ENCODE results near the gene CDK18. TPM values are rescaled to one million over a fixed set of nuclear protein-coding genes. Genes with fewer than 3 reads are reported as not detected.
A peak's percentile ranks its signal among the peaks of the same experiment; 100 is the strongest.
"Not testable (repeated sequence)": the region's sequence is repeated elsewhere in the genome, so short reads cannot be mapped to it uniquely, and the experiment has no call there.

CDK18 gene
- total RNA-seq, 2 experiments from 2014 or later, result 3.6 to 4.1 TPM

- not testable (repeated sequence) for H3K4me3 Mint-ChIP-seq; H3K9me3 Mint-ChIP-seq; DNase-seq; H3K27ac Mint-ChIP-seq; H3K36me3 Mint-ChIP-seq (ENCODE audit: low read depth)
- peaks cover 24% of the 10 kb centered on the region for H3K4me1 Mint-ChIP-seq (ENCODE audit: low read depth)
- intact Hi-C loops (cut with micrococcal nuclease), result loop anchor here (5.0 kb wide), 1 partner anchor 210 kb away; no protein-coding TSS in a partner anchor
- CTCF ChIA-PET, result interaction anchor here (0.9 to 9.0 kb wide), 7 partner anchors 41 to 176 kb away, joined by 3 to 130 read pairs (median 8); no protein-coding TSS in a partner anchor
- peaks cover 52% of the 10 kb centered on the region for H3K27me3 Mint-ChIP-seq (ENCODE audit: low read depth)
These were observed 21.9 kb upstream of the CDK18 start for GRCh38 chr1:205482587-205482986.

DNA sequence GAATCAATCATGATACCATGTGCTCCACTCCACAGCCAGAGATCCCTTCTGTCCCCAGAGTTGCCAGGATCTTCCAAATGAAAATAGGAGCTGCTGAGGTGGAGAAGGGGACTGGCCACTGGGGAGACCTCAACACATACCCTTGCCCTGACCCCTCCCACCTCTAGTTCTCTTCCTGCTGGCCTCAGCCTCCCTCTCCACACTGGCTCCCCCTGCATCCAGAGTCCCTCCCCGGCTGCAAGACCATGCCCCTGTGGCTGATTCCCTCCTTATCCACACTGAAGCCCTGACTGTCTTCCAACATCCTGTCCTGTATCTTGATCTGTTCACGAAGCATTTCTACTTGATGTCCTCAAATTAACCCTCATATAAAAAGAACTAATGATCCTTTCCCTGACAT is 21.1 kb upstream of the CDK18 start:
- Mint-ChIP-seq H3K9me3 (no peaks in the 10 kb centered on the region), H3K4me3 (no peak overlapping the region), H3K27ac (no peak overlapping the region)

GRCh38 chr1:205484985-205485967 is 19.2 kb upstream of the CDK18 start:
- no peak overlapping the region for H3K27ac Mint-ChIP-seq
- intact Hi-C loops (cut with micrococcal nuclease), result loop anchor here (1.0 to 5.0 kb wide), 5 partner anchors 26 to 213 kb away; no protein-coding TSS in a partner anchor
- no peaks in the 10 kb centered on the region for H3K9me3 Mint-ChIP-seq
- H3K36me3 Mint-ChIP-seq (ENCODE audit: low read depth), result no peaks in the 10 kb centered on the region
- H3K27me3 Mint-ChIP-seq (ENCODE audit: low read depth), result peaks cover 58% of the 10 kb centered on the region
- peaks cover 15% of the 10 kb centered on the region for H3K4me1 Mint-ChIP-seq (ENCODE audit: low read depth)
- no peak overlapping the region for H3K4me3 Mint-ChIP-seq
- CTCF ChIA-PET, result interaction anchor here (0.6 to 9.0 kb wide), 58 partner anchors 8 to 956 kb away, joined by 3 to 221 read pairs (median 4); partner anchors contain the start of gene LEMD1
- DNase-seq, result peak; percentile 79

More for the DNA sequence above, 21.1 kb upstream of the CDK18 start:
- intact Hi-C loops (cut with micrococcal nuclease), result loop anchor here (5.0 kb wide), 1 partner anchor 211 kb away; no protein-coding TSS in a partner anchor
- CTCF ChIA-PET, result interaction anchor here (2.3 to 9.0 kb wide), 4 partner anchors 40 to 129 kb away, joined by 10 to 221 read pairs (median 108); no protein-coding TSS in a partner anchor
- no peak for DNase-seq
- H3K27me3 Mint-ChIP-seq (ENCODE audit: low read depth), result peaks cover 59% of the 10 kb centered on the region
- H3K4me1 Mint-ChIP-seq (ENCODE audit: low read depth), result peaks cover 24% of the 10 kb centered on the region
- no peaks in the 10 kb centered on the region for H3K36me3 Mint-ChIP-seq (ENCODE audit: low read depth)

DNA sequence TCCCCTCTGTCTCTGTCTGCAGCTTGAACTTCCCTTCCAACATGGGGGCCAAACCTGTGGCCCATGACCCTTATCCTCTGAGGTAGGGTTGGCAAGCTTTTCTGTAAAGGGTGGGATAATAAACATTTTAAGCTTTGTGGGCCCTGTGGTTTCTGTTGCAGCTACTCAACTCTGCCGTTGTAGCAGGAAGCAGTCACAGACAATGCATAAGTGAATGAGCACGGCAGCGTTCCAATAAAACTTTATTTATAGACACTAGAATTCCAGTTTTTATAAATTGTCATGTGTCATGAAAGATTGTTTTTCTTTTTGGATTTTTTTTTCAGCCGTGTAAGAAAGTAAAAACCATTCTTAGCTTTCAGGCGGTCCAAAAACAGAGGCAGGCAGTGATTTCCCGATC is 18.2 kb upstream of the CDK18 start:
- Mint-ChIP-seq H3K36me3 (ENCODE audit: low read depth) (no peaks in the 10 kb centered on the region), H3K9me3 (no peaks in the 10 kb centered on the region), H3K4me1 (ENCODE audit: low read depth) (peaks cover 6% of the 10 kb centered on the region), H3K27me3 (ENCODE audit: low read depth) (peaks cover 60% of the 10 kb centered on the region), H3K27ac (no peak overlapping the region), H3K4me3 (no peak overlapping the region)
- CTCF ChIA-PET, result interaction anchor here (0.6 to 9.0 kb wide), 38 partner anchors 8 to 955 kb away, joined by 3 to 221 read pairs (median 6); partner anchors contain the start of gene LEMD1
- intact Hi-C loops (cut with micrococcal nuclease), result no loop called here
- DNase-seq, result no peak

- intact Hi-C loops (cut with micrococcal nuclease), result loop anchor here (1.0 kb wide), 2 partner anchors 36 to 169 kb away; no protein-coding TSS in a partner anchor
- peaks cover 51% of the 10 kb centered on the region for H3K27me3 Mint-ChIP-seq (ENCODE audit: low read depth)
- CTCF ChIA-PET, result interaction anchor here (0.6 to 9.0 kb wide), 35 partner anchors 11 to 260 kb away, joined by 3 to 221 read pairs (median 4); partner anchors contain the start of gene ELK4
- H3K36me3 Mint-ChIP-seq (ENCODE audit: low read depth), result no peaks in the 10 kb centered on the region
- peaks cover 1% of the 10 kb centered on the region for H3K4me1 Mint-ChIP-seq (ENCODE audit: low read depth)
- peak overlapping the region; percentile 21 for H3K27ac Mint-ChIP-seq
- no peak overlapping the region for H3K4me3 Mint-ChIP-seq
- no peaks in the 10 kb centered on the region for H3K9me3 Mint-ChIP-seq
- peak; percentile 60 for DNase-seq
These were observed 16.3 kb upstream of the CDK18 start for GRCh38 chr1:205488074-205488723.

GRCh38 chr1:205491794-205492193 is 12.7 kb upstream of the CDK18 start:
- no peak overlapping the region for H3K4me3 Mint-ChIP-seq
- intact Hi-C loops (cut with micrococcal nuclease), result no loop called here
- H3K27ac Mint-ChIP-seq, result no peak overlapping the region
- no peaks in the 10 kb centered on the region for H3K4me1 Mint-ChIP-seq (ENCODE audit: low read depth)
- peaks cover 38% of the 10 kb centered on the region for H3K27me3 Mint-ChIP-seq (ENCODE audit: low read depth)
- no peaks in the 10 kb centered on the region for H3K36me3 Mint-ChIP-seq (ENCODE audit: low read depth)
- no peaks in the 10 kb centered on the region for H3K9me3 Mint-ChIP-seq
- no peak for DNase-seq
- CTCF ChIA-PET, result interaction anchor here (0.9 to 3.2 kb wide), 7 partner anchors 10 to 156 kb away, joined by 3 to 25 read pairs (median 4); no protein-coding TSS in a partner anchor

DNA sequence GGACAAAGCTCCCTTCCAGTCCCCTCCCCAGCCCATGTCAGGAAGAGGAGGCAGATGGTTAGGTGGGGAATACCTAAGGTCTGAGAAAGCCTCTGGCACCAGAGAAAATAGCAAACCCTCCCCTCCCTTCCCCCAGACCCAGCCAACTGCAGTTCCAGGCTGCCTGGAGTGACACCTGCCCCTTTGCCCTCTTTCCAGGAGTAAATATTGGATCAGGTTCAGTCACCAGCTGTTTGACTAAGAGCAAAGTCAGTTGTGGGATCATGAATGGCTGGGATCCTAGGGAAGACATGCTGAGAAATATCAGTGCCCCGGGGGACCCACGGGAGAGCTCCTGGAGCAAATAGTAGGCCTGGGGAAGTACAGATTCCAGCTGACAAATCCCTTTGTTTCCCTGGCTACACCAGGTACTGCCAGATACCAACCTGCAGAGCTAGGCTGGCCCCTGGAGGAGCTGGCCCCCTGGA is 12.2 kb upstream of the CDK18 start:
- CTCF ChIA-PET, result interaction anchor here (0.9 to 3.2 kb wide), 6 partner anchors 10 to 157 kb away, joined by 3 to 25 read pairs (median 4); no protein-coding TSS in a partner anchor
- intact Hi-C loops (cut with micrococcal nuclease), result no loop called here
- no peak for DNase-seq
- Mint-ChIP-seq H3K9me3 (no peaks in the 10 kb centered on the region), H3K27ac (no peak overlapping the region), H3K27me3 (ENCODE audit: low read depth) (peaks cover 37% of the 10 kb centered on the region), H3K36me3 (ENCODE audit: low read depth) (no peaks in the 10 kb centered on the region), H3K4me3 (no peak overlapping the region), H3K4me1 (ENCODE audit: low read depth) (no peaks in the 10 kb centered on the region)

GRCh38 chr1:205492774-205493173 is 11.7 kb upstream of the CDK18 start:
- Mint-ChIP-seq H3K9me3 (no peaks in the 10 kb centered on the region), H3K4me1 (ENCODE audit: low read depth) (no peaks in the 10 kb centered on the region), H3K36me3 (ENCODE audit: low read depth) (no peaks in the 10 kb centered on the region), H3K27ac (no peak overlapping the region), H3K27me3 (ENCODE audit: low read depth) (peaks cover 34% of the 10 kb centered on the region), H3K4me3 (no peak overlapping the region)
- no peak for DNase-seq
- CTCF ChIA-PET, result interaction anchor here (0.9 to 3.2 kb wide), 6 partner anchors 9 to 157 kb away, joined by 3 to 25 read pairs (median 5); no protein-coding TSS in a partner anchor
- intact Hi-C loops (cut with micrococcal nuclease), result no loop called here

DNA sequence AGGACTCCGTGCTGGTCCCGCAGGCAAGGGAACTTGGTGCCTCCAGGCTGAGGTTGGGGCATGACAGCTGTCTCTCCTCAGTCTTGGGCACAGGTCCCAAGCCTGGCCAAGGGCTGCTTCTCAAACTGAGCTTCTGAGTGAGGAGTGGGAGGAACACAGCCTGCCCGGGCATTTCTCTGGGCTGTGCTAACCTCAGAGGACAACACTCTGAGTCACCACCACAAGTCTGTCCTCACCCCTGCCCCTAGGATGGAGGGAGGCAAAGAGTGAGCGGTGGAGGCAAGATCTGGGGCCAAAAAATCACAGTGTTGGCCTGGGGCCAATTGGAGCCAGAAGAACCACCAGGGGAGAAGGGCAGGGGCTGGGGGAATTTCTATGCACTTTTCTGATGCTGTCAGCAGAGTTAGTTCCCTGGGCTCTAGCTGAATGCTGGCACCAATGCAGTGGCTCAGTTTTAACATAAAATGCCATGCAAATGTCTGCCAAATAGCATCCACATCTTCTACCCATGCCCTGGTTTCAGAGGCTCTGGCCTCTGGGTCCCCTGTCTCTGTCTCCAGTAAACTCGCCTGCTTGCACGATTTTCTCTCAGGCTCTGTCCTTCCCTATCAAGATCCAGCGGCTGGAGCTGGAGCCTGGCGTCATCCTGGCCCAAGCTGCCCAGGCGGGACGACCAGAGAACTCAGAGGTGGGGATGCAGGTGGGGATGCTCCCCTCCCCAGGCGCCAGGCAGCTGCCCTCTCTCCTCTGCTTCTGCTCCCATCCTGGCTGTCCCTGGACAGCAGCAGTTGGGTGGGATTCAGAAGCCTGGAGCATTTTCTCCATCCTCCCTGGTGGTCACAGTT is 11.0 kb upstream of the CDK18 start:
- Mint-ChIP-seq H3K4me1 (ENCODE audit: low read depth) (no peaks in the 10 kb centered on the region), H3K36me3 (ENCODE audit: low read depth) (no peaks in the 10 kb centered on the region), H3K27ac (no peak overlapping the region), H3K4me3 (no peak overlapping the region), H3K27me3 (ENCODE audit: low read depth) (peaks cover 29% of the 10 kb centered on the region), H3K9me3 (no peaks in the 10 kb centered on the region)
- CTCF ChIA-PET, result interaction anchor here (0.7 to 3.2 kb wide), 6 partner anchors 8 to 213 kb away, joined by 3 to 25 read pairs (median 5); no protein-coding TSS in a partner anchor
- intact Hi-C loops (cut with micrococcal nuclease), result no loop called here
- DNase-seq, result no peak

- no peak overlapping the region for H3K27ac Mint-ChIP-seq
These were observed 10.4 kb upstream of the CDK18 start for GRCh38 chr1:205494115-205494514.

GRCh38 chr1:205495237-205495823 is 9.1 kb upstream of the CDK18 start:
- Mint-ChIP-seq H3K36me3 (ENCODE audit: low read depth) (no peaks in the 10 kb centered on the region), H3K4me1 (ENCODE audit: low read depth) (no peaks in the 10 kb centered on the region), H3K27me3 (ENCODE audit: low read depth) (peaks cover 26% of the 10 kb centered on the region), H3K4me3 (no peak overlapping the region), H3K9me3 (no peaks in the 10 kb centered on the region), H3K27ac (no peak overlapping the region)
- intact Hi-C loops (cut with micrococcal nuclease), result no loop called here
- no peak for DNase-seq
- CTCF ChIA-PET, result interaction anchor here (1.1 to 1.2 kb wide), 3 partner anchors 9 to 98 kb away, joined by 3 to 4 read pairs (median 4); no protein-coding TSS in a partner anchor

More at GRCh38 chr1:205494115-205494514, 10.4 kb upstream of the CDK18 start:
- Mint-ChIP-seq H3K36me3 (ENCODE audit: low read depth) (no peaks in the 10 kb centered on the region), H3K27me3 (ENCODE audit: low read depth) (peaks cover 26% of the 10 kb centered on the region), H3K4me3 (no peak overlapping the region), H3K9me3 (no peaks in the 10 kb centered on the region), H3K4me1 (ENCODE audit: low read depth) (no peaks in the 10 kb centered on the region)
- DNase-seq, result no peak
- intact Hi-C loops (cut with micrococcal nuclease), result no loop called here
- CTCF ChIA-PET, result interaction anchor here (0.7 to 3.2 kb wide), 6 partner anchors 8 to 213 kb away, joined by 3 to 25 read pairs (median 5); no protein-coding TSS in a partner anchor
